SK-N-MC (cell line): ENCODE data around the gene PTGR3.

Experiments
- DNase-seq: peaks from one replicate; pipeline ENCODE4 v3.0.0-alpha.2; 2011; ENCODE audit warnings: low read depth, low spot score
- H3K27ac ChIP-seq: fragments of 200-600 bp; sonication (generic); 2 replicates; pipeline ENCODE4 v1.5.1; 2016; ENCODE audit warnings: mixed run types
- H3K36me3 ChIP-seq: fragments of 200-600 bp; sonication (generic); 2 replicates; pipeline ENCODE4 v1.6.1; 2017; ENCODE audit warnings: antibody characterized with exemption, low read length, mixed read lengths; ENCODE audit not compliant: insufficient read depth
- H3K4me3 ChIP-seq: fragments of 200-600 bp; sonication (generic); 2 replicates; pipeline ENCODE4 v1.5.1; 2016
- H3K9ac ChIP-seq: fragments of 200-600 bp; sonication (generic); 2 replicates; pipeline ENCODE4 v1.8.0; 2017; ENCODE audit warnings: mixed run types, mixed read lengths; ENCODE audit not compliant: insufficient read length
- H3K9me3 ChIP-seq: fragments of 200-600 bp; sonication (generic); 2 replicates; pipeline ENCODE4 v1.6.1; 2017; ENCODE audit warnings: low read depth, mild to moderate bottlenecking, antibody characterized with exemption, low read length, moderate library complexity, mixed read lengths
- EZH2 ChIP-seq: fragments of 200-600 bp; sonication (generic); IDR thresholded peaks from one replicate; pipeline ENCODE4 v1.6.1; 2017; ENCODE audit warnings: antibody characterized with exemption
- FOXP2 ChIP-seq: optimal IDR thresholded peaks from 2 replicates; pipeline ENCODE3; 2011; ENCODE audit warnings: mild to moderate bottlenecking, moderate library complexity; ENCODE audit not compliant: insufficient read depth; ENCODE audit errors: extremely low read length, control extremely low read depth
- POLR2AphosphoS5 ChIP-seq: IDR thresholded peaks from 2 replicates; pipeline ENCODE4 v1.6.1; 2012; ENCODE audit warnings: mild to moderate bottlenecking, low read depth, low read length, borderline replicate concordance

The PTGR3 gene

GRCh38 chr18:75244351-75245313 lies 35.7 kb upstream of the PTGR3 start:
- DNase-seq = no peak
- H3K9me3 ChIP-seq = no peaks in the 10 kb centered on the region
- H3K27ac ChIP-seq = no peak overlapping the region
- TF ChIP-seq POLR2AphosphoS5 = no peak
- no peak for TF ChIP-seq FOXP2
- TF ChIP-seq EZH2 = no peak
- no peak overlapping the region for H3K9ac ChIP-seq
- H3K4me3 ChIP-seq = no peak overlapping the region
- no peaks in the 10 kb centered on the region for H3K36me3 ChIP-seq

- Histone ChIP-seq H3K9ac (no peak overlapping the region), H3K4me3 (no peak overlapping the region), H3K9me3 (no peaks in the 10 kb centered on the region), H3K27ac (no peak overlapping the region), H3K36me3 (no peaks in the 10 kb centered on the region)
- no peak for TF ChIP-seq FOXP2
- no peak for TF ChIP-seq POLR2AphosphoS5
- TF ChIP-seq EZH2 = no peak
- no peak for DNase-seq
These were observed 32.8 kb upstream of the PTGR3 start for GRCh38 chr18:75241705-75242104.

GRCh38 chr18:75240433-75240832 lies 31.5 kb upstream of the PTGR3 start:
- H3K36me3 ChIP-seq = no peaks in the 10 kb centered on the region
- no peak overlapping the region for H3K9ac ChIP-seq
- no peak overlapping the region for H3K27ac ChIP-seq
- DNase-seq = no peak
- H3K9me3 ChIP-seq = no peaks in the 10 kb centered on the region
- TF ChIP-seq FOXP2 = no peak
- TF ChIP-seq EZH2 = no peak
- no peak for TF ChIP-seq POLR2AphosphoS5
- H3K4me3 ChIP-seq = no peak overlapping the region

GRCh38 chr18:75238786-75239185 lies 29.8 kb upstream of the PTGR3 start:
- Histone ChIP-seq H3K36me3 (no peaks in the 10 kb centered on the region), H3K9ac (no peak overlapping the region), H3K27ac (no peak overlapping the region), H3K9me3 (no peaks in the 10 kb centered on the region), H3K4me3 (no peak overlapping the region)
- TF ChIP-seq POLR2AphosphoS5 (no peak), EZH2 (no peak)
- DNase-seq = no peak

- H3K4me3 ChIP-seq = no peak overlapping the region
- H3K9ac ChIP-seq = no peak overlapping the region
- no peak for DNase-seq
- TF ChIP-seq FOXP2 (no peak), EZH2 (no peak), POLR2AphosphoS5 (no peak)
- no peaks in the 10 kb centered on the region for H3K36me3 ChIP-seq
- no peaks in the 10 kb centered on the region for H3K9me3 ChIP-seq
- no peak overlapping the region for H3K27ac ChIP-seq
These were observed 29.2 kb upstream of the PTGR3 start for GRCh38 chr18:75238100-75238499.

GRCh38 chr18:75235896-75236295 lies 27.0 kb upstream of the PTGR3 start:
- no peaks in the 10 kb centered on the region for H3K9me3 ChIP-seq
- no peak overlapping the region for H3K4me3 ChIP-seq
- no peak overlapping the region for H3K27ac ChIP-seq
- TF ChIP-seq FOXP2 (no peak), EZH2 (no peak), POLR2AphosphoS5 (no peak)
- no peaks in the 10 kb centered on the region for H3K36me3 ChIP-seq
- no peak overlapping the region for H3K9ac ChIP-seq
- no peak for DNase-seq

GRCh38 chr18:75234901-75235300 lies 26.0 kb upstream of the PTGR3 start:
- TF ChIP-seq EZH2 = no peak
- TF ChIP-seq FOXP2 = no peak
- TF ChIP-seq POLR2AphosphoS5 = no peak
- Histone ChIP-seq H3K9me3 (no peaks in the 10 kb centered on the region), H3K9ac (no peak overlapping the region), H3K36me3 (no peaks in the 10 kb centered on the region), H3K27ac (no peak overlapping the region), H3K4me3 (no peak overlapping the region)
- no peak for DNase-seq

- no peaks in the 10 kb centered on the region for H3K36me3 ChIP-seq
- no peak overlapping the region for H3K4me3 ChIP-seq
- H3K9me3 ChIP-seq = no peaks in the 10 kb centered on the region
- no peak for TF ChIP-seq FOXP2
- no peak for TF ChIP-seq POLR2AphosphoS5
- TF ChIP-seq EZH2 = no peak
- H3K27ac ChIP-seq = no peak overlapping the region
- no peak for DNase-seq
- H3K9ac ChIP-seq = no peak overlapping the region
These were observed 22.1 kb upstream of the PTGR3 start for GRCh38 chr18:75231053-75231406.

GRCh38 chr18:75230163-75231052 lies 21.5 kb upstream of the PTGR3 start:
- no peak overlapping the region for H3K9ac ChIP-seq
- H3K9me3 ChIP-seq = no peaks in the 10 kb centered on the region
- TF ChIP-seq POLR2AphosphoS5 (no peak), FOXP2 (no peak), EZH2 (no peak)
- DNase-seq = no peak
- H3K27ac ChIP-seq = no peak overlapping the region
- no peak overlapping the region for H3K4me3 ChIP-seq
- H3K36me3 ChIP-seq = no peaks in the 10 kb centered on the region
